Stimulated activated CD8-positive, alpha-beta memory T cell treated with anti-CD3 and anti-CD28 coated beads, Interleukin-15, amount 100 ng/mL, for 24 hours (primary cell): Measurements from ENCODE around the gene LRRC38.

Experiments
- DNase-seq: peaks from one replicate; pipeline ENCODE4 v3.0.0-alpha.2; 2020; ENCODE audit warnings: low read depth

LRRC38 gene

GRCh38 chr1:13517193-13517812, 3.5 kb upstream of the LRRC38 start:
- DNase-seq: no peak

GRCh38 chr1:13516606-13517005, 2.8 kb upstream of the LRRC38 start:
- DNase-seq: no peak

- DNase-seq: no peak
Measured at GRCh38 chr1:13514821-13515220, 1.0 kb upstream of the LRRC38 start.

GRCh38 chr1:13513063-13513894, 524 bp downstream of the LRRC38 start:
- no peak for DNase-seq

GRCh38 chr1:13512472-13512871, 1.3 kb downstream of the LRRC38 start:
- DNase-seq: no peak

GRCh38 chr1:13510499-13510898, 3.3 kb downstream of the LRRC38 start:
- DNase-seq: no peak

GRCh38 chr1:13507075-13507474, 6.7 kb downstream of the LRRC38 start:
- no peak for DNase-seq

- DNase-seq: no peak
Measured at GRCh38 chr1:13505020-13505419, 8.8 kb downstream of the LRRC38 start.

GRCh38 chr1:13500806-13501205, 13.0 kb downstream of the LRRC38 start:
- no peak for DNase-seq

GRCh38 chr1:13499422-13499821, 14.4 kb downstream of the LRRC38 start:
- no peak for DNase-seq

- DNase-seq: no peak
Measured at GRCh38 chr1:13498553-13498952, 15.2 kb downstream of the LRRC38 start.

GRCh38 chr1:13495186-13495585, 18.6 kb downstream of the LRRC38 start:
- DNase-seq: no peak

- no peak for DNase-seq
Measured at GRCh38 chr1:13494712-13495111, 19.1 kb downstream of the LRRC38 start.

GRCh38 chr1:13494025-13494424, 19.8 kb downstream of the LRRC38 start:
- DNase-seq: no peak

GRCh38 chr1:13492711-13493110, 21.1 kb downstream of the LRRC38 start:
- no peak for DNase-seq

- DNase-seq: no peak
Measured at GRCh38 chr1:13487957-13488356, 25.8 kb downstream of the LRRC38 start.

GRCh38 chr1:13487143-13487868, 26.5 kb downstream of the LRRC38 start:
- DNase-seq: no peak

- no peak for DNase-seq
Measured at GRCh38 chr1:13483946-13484345, 29.9 kb downstream of the LRRC38 start.

- no peak for DNase-seq
Measured at GRCh38 chr1:13482600-13482999, 31.2 kb downstream of the LRRC38 start.

- DNase-seq: no peak
Measured at GRCh38 chr1:13479171-13479856, 34.5 kb downstream of the LRRC38 start.

- DNase-seq: no peak
Measured at GRCh38 chr1:13478692-13479091, 35.1 kb downstream of the LRRC38 start.

GRCh38 chr1:13469343-13469742, 44.5 kb downstream of the LRRC38 start:
- no peak for DNase-seq
